GM21390 (cell line): ENCODE measurements around the gene CPZ.
"Not testable (repeated sequence)": the region's sequence is repeated elsewhere in the genome, so short reads cannot be mapped to it uniquely, and the experiment has no call there.

ENCODE experiments used
- ATAC-seq: cut with Tn5 transposase; IDR thresholded peaks from one replicate; pipeline ENCODE4 v1.9.1; 2021; ENCODE audit not compliant: unreplicated experiment

CPZ gene

GRCh38 chr4:8556341-8557150, 36.0 kb upstream of the CPZ start:
- no peak for ATAC-seq

DNA sequence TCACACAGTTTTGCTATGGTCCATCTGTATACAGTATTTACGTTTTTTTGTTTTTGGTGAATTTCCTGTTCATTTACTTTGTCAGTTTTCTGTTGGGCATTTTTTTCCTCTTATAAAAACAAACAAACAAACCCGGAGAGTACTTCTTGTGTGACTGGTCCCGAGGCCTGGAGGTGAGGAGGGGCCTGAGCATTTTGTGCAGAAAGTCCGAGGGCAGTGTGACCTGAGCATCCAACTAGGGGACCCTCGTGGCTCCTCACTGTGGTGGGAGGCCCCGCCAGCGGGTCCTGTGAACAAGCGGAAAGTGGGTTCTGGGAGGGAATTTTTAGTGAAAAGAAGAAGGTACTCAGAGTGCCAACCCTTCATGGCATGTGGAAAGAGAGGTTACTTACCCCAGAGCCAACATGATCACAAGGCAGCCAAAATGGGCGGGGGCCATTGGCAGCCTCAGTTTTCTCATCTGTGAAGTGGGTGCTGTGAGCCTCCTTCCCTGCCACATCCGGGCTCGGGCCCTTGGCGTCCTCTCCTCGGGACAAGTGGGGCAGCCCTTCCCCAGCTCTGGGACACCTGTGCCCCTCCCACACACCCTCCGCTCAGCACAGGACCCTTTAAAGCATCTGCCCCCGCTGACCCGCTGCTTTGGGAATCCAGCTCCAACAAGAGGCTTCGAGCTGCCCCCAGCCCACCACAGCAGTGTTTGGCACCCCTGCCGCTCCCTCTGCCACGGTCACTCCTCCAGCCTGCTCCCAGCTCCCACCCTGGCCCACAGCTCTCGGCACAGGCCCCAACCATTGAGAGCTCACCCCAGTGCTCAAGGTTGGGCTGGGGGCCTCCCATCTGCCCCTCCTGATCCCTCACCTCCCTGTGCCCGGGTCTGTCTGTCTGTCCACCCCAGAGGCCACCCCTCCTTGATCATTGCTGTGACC, 35.2 kb upstream of the CPZ start:
- no peak for ATAC-seq

DNA sequence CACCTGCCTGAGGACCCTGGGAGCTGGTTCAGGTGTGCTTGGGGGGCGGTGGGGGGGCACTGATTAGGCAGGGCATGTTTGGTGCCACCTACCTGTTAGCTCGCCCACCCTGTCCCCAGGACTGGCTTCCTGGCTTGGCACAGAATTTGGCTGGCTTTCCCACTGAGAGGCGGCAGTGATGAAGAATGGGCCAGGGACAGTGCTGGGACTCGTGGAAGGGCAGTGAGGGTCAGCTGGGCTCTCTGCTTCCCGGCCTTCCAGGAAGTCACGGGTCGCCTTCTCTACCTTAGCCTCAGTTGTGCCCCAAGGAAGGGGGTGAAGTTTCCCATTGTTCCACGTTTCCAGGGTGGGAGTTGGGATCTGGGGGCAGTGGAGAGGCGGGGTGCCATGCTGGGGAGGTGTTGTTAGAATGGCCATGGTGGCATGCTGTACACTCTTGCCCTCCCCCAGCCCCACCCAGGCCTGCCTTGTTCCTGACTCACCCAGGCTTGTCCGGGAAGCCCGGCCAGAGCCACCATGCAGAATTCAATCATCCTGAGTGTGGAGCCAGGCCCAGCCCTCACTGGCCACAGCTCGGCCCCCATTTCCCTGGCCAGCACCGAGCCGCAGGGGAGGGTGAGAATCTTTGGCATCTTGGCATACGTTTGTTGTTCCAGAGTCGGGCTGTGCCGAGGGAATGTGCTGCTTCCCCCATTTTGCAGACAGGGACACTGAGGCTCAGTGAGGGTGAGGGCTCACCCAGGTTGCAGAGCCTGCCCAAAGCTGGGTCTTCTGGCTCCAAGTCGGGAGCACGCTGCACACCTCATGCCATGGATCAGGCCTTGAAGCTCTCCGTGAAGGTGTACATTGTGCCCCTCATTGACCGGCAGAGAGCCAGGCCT, 34.2 kb upstream of the CPZ start:
- no peak for ATAC-seq

DNA sequence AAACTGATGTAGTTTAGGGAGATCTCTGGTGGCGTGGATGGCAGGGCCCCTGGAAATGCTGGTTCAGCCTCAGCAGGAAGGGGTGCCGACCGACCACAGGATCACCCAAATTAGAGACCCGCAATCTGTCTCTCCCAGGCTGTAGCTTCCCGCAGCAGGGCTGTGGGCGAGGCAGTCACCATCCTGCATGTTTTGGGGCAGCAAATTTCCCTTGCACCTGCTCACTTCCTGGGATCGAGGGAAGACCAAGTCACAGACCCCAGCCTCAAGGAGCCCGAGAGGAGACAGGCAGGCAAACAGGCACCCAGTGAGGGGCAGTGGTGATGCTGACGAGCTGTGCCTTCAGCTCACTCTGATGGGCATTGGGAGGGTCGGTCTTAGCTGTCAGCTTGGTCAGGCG, 33.6 kb upstream of the CPZ start:
- ATAC-seq = no peak

GRCh38 chr4:8559524-8560264, 32.9 kb upstream of the CPZ start:
- ATAC-seq = no peak

DNA sequence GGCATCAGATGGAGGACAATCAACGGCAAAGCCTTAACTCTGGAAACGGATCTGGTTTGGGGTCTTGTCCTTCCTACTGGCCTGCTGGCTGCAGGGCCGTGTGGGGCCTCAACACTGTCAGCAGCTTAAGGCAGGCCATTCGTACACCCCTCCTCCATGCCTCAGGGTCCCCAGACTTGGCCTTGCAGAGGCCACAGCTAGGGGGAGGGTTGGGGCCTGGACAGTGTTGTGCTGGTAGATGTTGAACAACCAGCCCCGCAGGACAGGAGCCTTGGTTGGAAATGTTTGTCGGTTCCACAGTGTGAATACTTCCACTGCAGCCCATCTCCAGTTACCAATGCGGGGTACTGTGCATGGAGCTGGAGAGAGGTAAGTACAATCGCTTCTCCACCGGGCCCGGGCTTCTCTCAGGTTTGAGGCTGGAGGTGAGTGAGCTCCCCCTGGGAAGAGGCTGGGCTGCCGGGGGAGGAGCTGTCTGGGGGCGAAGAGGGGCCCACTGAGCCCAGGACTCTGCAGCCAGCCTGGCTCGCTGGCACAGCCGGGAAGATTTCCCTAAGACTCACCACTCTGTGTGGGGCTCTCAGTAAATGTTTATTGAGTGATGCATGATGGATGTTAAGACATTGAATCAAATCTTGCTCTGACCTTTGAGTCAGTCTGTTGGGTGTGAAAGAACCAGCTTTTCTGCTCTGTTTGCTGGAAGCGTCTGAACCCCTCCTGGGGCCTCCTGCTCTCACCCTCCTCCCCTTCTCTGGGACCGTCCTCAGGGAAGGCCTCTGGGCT, 32.1 kb upstream of the CPZ start:
- ATAC-seq = no peak

DNA sequence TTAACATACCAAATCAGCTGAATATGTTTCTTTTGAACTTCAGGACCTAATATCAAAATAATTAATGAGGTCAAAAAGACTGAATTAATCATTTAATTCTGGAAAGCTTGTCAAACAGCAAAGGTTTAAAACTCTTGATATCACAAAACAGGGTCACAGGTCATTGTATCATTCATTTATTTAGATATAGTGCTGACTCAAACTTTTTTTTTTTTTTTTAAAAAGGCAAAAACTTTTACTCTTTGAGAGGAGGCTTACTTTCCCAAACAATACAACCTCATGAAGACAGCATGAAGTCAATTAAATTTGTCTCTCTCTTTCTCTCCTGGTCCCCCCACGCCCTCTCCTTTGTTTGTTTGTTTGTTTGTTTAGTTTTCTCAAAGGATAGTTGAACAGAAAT, 28.0 kb upstream of the CPZ start:
- no peak for ATAC-seq

GRCh38 chr4:8568068-8568668, 24.4 kb upstream of the CPZ start:
- ATAC-seq = no peak

DNA sequence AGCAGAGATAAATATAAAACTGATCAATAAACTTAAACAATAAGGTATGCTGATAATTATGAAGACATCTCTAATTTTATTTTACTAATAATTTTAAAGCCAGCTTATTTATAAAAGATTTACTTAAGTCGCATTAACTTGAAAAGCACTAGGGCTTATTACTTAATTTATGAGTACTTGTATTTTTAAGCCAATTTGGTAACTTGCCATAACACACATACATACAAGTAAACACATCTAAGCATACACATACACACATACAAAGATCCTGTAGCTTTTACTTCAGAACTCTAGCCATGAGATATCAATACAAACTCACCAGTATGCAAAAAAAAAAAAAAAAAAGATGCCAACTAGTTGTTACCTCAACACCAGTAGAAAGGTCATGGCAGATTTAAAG, 22.4 kb upstream of the CPZ start:
- ATAC-seq = no peak

GRCh38 chr4:8571702-8572685, 20.6 kb upstream of the CPZ start:
- no peak for ATAC-seq

GRCh38 chr4:8573266-8573665, 19.3 kb upstream of the CPZ start:
- no peak for ATAC-seq

DNA sequence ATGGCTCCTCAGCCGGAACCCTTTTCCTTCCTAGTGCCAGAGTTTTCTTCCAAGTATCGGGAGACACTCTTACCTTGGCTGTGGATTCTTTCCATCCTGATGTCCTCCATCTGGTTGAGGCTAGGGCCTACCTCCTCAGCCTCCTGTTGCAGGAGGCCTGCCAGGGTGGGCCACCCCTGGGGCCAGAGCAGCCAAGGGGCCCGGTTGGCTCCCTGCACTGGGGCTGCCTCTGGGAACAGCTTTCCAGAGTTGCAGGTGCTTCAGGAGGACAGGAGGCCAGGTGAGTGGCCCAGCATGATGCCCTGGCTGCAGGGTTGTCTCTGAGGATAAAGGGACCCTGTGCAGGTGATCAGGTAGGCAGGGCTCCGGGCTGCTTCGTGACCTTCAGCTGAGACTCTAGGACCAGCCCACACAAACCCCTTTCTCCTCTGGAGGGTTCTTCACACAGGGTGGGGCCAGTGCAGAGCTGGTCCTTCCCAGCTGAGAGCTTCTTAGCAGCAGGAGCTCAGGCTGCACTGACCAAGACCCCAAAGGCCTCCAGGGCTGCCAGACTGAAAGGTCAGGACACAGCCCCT, 17.7 kb upstream of the CPZ start:
- no peak for ATAC-seq

- ATAC-seq = no peak
These were observed 17.1 kb upstream of the CPZ start for GRCh38 chr4:8575457-8575856.

GRCh38 chr4:8576591-8576990, 16.0 kb upstream of the CPZ start:
- ATAC-seq = not testable (repeated sequence)

DNA sequence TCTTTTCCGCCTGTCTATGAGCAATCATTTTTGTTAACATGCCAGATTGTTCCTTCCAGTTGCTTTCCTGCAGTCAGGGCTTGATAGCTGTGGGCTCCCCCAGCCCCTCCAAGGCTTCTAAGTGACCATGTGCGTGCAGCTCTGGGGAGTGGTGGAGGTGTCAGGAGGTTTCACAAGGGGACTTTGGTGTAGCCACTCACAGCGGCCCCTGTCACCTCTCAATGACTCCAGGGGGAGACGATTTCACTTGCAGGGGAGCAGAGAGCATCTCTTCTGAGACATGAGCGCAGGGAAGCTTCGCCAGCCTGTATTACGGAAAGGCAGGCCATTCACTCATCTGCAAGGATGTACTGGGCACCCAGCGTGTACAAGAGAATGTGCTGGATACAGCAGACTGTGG, 15.5 kb upstream of the CPZ start:
- no peak for ATAC-seq

DNA sequence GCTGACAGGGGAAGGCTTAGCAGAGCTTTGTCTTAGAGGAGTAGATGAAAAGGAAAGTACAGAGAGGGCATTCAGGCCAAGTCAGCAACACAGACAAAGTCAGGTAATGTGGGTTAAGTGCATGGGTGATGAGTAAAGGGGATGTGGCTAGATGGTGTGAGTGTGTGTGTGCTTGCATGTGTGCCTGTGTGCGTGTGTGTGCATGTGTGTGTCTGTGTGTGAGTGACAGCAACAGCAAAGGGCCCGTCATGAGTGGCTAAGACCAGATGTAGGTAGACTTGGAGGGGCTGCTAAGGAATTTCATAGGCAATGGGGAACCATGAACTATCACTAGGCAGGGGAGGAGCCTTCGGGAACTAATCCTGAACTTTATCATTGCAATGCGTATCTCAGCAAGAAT, 14.6 kb upstream of the CPZ start:
- no peak for ATAC-seq

DNA sequence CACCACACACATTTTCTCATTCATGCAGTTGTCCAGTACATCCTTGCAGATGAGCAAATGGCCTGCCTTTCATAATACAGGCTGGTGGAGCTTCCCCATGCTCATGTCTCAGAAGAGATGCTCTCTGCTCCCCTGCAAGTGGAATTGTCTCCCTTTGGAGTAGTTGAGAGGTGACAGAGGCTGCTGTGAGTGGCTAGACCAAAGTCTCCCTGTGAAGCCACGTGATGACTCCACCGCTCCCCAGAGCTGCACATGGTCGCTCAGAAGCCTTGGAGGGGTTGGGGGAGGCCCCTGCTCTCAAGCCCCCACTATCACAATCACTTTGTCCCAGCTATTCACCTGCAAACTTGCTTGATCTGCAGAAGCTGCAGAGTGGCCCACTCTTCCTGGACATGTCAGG, 13.8 kb upstream of the CPZ start:
- no peak for ATAC-seq
